Putamen (tissue), 1 donor: ENCODE results near the gene PLXNA4.

ENCODE experiments used
- DNase-seq: peaks from one replicate; pipeline ENCODE4 v3.0.0-alpha.2; 2016; ENCODE audit warnings: low spot score

The PLXNA4 gene

DNA sequence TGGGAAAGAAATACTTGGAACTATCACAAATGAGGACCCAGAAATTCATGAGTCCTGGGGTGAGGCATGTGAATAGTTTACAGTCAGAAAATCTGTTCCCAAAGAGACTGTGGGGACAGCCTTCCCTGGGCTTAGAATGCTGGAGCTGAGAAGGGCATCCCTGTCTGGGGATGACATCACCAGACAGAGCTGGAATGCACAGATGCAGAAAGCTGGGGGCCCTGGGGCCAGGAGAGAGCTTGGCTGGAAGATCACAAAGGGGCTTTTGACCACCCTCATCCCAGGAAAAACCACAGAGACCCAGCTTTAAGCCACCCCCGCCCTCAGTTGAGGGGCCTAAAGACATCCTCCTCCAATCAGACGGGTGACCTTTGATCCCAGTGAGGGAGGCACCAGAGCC is 264.5 kb downstream of the PLXNA4 start:
- DNase-seq = no peak

- DNase-seq = no peak
Observed at GRCh38 chr7:132309102-132309805, 267.0 kb downstream of the PLXNA4 start.

DNA sequence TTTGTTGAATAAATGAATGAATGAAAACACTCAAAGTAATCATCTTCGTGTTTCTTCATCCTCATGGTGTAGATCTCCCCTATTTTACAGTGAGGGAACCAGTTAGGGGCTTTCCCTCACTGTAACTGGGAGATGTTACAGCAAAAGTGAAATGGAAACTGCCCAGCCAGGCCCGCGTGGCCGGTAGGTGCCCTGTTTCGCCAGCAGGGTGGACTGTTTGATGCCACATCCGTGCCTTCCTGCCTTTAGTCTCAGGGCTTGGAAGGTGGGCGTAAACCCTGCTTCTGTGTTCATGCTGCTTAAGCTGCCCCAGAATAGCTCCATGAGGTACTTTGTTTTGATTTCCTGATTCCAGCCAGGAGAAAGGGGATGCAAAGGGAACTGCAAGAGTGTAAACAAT is 268.8 kb downstream of the PLXNA4 start:
- no peak for DNase-seq

DNA sequence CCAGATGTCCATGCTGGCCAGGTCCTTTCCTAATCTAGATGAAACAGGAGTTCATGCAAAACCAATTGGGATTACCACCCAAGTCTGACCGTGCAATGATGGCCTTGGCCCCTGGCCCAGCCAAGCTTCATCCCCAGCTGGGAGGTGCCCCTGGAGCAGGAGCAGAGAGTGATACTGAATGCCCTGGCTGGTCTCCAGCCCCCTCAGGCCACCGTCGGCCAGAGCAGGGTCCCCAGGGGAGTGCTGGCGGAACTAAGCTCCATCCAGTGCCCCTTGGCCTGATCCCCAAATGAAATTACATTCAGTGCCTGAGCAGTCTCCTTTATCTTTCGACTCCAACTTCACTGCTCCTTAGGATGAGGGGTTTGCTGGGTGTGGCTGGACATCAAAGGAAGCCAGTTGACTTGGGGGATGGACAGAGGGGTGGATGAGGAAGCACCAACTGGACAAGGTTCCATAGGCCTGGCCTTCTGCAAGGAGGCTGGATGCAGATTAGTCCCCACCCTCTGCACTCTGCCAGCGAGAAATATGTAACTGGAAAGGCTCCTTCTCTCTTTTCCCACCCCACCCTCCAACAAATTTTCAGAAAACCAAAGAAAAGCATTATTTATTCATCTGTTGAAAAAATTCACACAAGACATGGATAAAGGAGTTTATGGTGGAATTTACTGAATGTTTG is 275.5 kb downstream of the PLXNA4 start:
- DNase-seq = no peak

GRCh38 chr7:132298790-132299189 is 277.5 kb downstream of the PLXNA4 start:
- DNase-seq = no peak

- no peak for DNase-seq
Observed at GRCh38 chr7:132296820-132297219, 279.4 kb downstream of the PLXNA4 start.

- DNase-seq = no peak
Observed at GRCh38 chr7:132295175-132295574, 281.1 kb downstream of the PLXNA4 start.

DNA sequence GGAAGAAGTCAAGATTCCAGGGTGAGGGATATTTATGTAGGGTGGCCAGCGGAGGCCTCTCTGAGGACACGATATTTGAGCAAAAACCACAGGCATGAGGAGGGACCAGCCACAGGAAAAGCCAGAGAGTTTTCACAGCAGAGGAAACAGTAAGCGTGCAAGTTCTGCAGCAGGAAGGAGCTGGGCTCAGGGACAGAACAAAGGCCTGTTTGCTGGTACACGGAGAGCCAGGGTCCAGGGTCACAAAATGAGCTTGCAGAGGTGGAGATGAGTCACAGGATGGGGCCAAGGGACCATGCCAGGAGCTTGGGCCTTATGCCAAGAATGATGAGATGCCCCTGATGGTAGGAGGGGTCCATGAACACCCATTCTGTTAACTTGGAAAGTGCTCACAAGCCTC is 283.5 kb downstream of the PLXNA4 start:
- no peak for DNase-seq

DNA sequence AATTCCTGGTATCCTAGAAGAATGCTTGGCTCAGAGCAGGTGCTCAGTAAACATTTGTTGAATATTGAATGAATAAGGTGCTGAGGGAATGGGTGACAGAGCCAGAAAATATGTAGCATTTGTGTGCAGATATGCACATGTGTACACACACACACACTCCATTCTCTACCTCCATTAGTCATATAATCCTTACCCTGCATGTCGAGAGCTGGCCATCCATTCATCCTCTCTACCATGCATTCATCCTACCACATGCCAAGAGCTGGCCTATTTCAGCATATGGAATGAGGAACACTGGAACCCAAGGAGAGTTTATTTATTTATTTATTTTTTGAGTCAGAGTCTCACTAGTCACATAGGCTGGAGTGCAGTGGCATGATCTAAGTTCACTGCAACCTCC is 284.8 kb downstream of the PLXNA4 start:
- DNase-seq = no peak

GRCh38 chr7:132290021-132290420 is 286.2 kb downstream of the PLXNA4 start:
- DNase-seq = no peak

GRCh38 chr7:132286836-132287235 is 289.4 kb downstream of the PLXNA4 start:
- DNase-seq = no peak

GRCh38 chr7:132280335-132280734 is 295.9 kb downstream of the PLXNA4 start:
- no peak for DNase-seq

- no peak for DNase-seq
Observed at GRCh38 chr7:132279718-132280117, 296.6 kb downstream of the PLXNA4 start.

DNA sequence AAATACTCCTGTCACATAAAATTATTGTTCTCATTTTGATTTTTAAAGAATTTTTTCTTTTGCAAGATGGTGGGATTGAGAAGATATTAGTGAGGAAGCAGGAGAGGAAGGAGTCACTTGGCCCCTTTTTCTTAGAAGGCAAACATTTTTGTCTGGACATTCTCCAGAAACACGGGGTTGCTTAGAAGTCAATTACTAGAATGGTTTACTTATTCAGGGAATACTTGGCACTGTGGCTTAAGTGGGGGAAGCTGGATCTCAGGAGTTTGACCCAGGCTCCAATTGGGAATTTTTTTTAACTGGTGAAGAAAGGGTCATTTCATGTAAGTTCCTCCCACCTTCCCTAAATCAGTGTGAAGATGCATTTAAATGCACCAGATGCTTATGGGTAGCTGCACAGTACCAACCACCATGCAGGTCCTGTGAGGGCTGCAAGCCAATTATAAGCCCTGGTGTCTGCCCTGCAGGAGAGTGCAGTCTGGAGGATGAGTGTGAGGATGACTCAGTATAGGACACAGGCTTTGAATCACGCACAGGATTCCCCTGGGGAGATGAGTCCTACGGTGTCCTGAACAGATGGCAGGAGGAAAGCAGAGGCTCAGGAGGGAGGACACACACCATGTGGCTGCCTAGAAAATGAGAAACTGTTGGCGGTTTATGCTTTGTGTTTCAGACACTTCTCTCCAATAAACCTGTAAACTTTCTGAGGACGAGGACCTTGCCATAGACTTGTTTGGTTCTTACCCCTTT is 299.1 kb downstream of the PLXNA4 start:
- DNase-seq = no peak

GRCh38 chr7:132276234-132276630 is 300.0 kb downstream of the PLXNA4 start:
- DNase-seq = no peak

- DNase-seq = no peak
Observed at GRCh38 chr7:132275416-132276233, 300.6 kb downstream of the PLXNA4 start.

DNA sequence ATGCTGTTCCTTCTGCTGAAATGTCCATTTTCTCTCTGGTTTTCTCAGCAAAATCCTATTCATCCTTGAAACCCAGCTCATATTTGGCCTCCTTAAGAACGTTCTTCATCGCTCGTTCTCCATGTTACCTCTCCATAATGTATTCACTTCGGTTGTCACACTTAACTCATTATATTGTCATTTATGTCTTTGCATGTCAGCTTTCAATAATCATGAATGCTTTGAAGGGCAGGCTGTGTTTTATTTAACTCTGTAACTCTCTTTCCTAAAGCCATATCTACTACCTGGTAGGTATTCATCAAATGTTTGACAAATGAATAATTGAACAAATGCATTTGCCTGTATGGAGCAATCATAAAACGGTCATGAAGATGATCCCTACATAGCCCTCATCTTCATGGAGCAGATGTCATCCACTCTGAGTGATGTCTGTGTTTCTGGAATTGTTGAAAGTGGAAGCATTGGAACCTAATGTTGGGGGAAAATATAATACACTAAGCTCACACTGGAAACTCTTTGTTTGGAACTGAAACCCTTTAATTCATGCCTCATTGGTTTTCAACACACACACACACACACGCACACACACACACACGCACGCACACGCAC is 303.4 kb downstream of the PLXNA4 start:
- no peak for DNase-seq

DNA sequence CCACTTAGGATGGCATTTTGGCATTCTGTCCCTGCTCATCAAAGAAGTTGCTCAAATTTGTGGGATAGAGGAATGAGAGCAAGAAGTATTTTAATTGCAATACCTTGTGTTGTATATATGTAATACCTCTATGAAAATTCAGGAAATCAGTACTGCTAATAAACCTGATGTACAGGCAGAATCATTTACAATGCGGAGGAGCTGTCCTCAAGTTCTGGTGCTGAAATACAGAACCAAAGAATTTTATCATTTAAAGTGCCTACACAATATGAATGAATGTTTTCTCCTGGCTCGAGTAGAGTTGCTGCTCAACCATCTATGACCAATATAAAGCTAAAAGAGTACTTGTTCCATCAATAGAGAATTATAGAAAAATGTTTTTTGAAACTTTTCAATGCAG is 305.8 kb downstream of the PLXNA4 start:
- no peak for DNase-seq

GRCh38 chr7:132269718-132270117 is 306.6 kb downstream of the PLXNA4 start:
- no peak for DNase-seq

- no peak for DNase-seq
Observed at GRCh38 chr7:132263151-132263550, 313.1 kb downstream of the PLXNA4 start.

DNA sequence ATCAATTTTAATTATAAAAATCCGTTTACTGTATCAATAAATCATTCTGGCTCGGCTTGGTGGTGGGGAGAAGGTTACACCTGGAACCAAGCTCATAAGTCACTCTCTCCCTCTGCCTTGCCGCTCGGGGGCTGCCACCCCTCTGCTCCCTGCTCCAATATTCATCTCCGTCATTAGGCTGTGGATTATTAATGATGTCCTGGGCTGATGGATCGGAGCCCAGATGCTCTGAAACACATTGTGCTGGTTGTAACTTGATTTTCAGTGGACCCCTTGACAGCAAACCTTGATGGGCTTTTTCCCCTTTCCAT is 314.2 kb downstream of the PLXNA4 start:
- DNase-seq = no peak
